H1 (cell line): ENCODE data around the gene SNX21. TPM values are rescaled to one million over a fixed set of nuclear protein-coding genes. Genes with fewer than 3 reads are reported as not detected.

Experiments
- polyA plus RNA-seq, 7 experiments: library from polyadenylated mRNA; depleted of rRNA in 3 of 7; stranded (reverse) in 5 of 7; unstranded in 2 of 7; fragments of >200 nt in 5 of 7; fragments of 200-250 nt in 2 of 7; gene quantifications; 1 replicate in 5 of 7; 2 replicates in 1 of 7; 4 replicates in 1 of 7; pipeline versions ENCODE4 v1.2.1 to v1.2.3, GENCODE V29; 2011 to 2013; ENCODE audit warnings: missing spikeins in 2 of 7, mixed read lengths in 2 of 7
- total RNA-seq: library from RNA; stranded (reverse); fragmentation: NEBNext Ultra II Directional; extraction: Animal tissue kit (Norgen Biotek cat#: 25700); gene quantifications from 2 replicates; pipeline ENCODE4 v1.2.1, GENCODE V29; 2021

SNX21 gene
- total and polyA plus RNA-seq, 2 of the 8 experiments (the other 6 are each of a cell fraction or from before 2014, with no cell fraction given), result 15.8 to 16.8 TPM

Other genes starting within 250 kb of the SNX21 start
- gene WFDC10A, start 204.1 kb upstream of the SNX21 start, total RNA-seq, result not detected in 2 replicates
- gene WFDC10A, start 204.1 kb upstream of the SNX21 start, polyA plus RNA-seq (2011; rRNA removed), result not detected in 2 replicates
- gene WFDC9, start 202.5 kb upstream of the SNX21 start, total RNA-seq, result not detected in 2 replicates
- gene WFDC9, start 202.5 kb upstream of the SNX21 start, polyA plus RNA-seq (2011; rRNA removed), result not detected in 2 replicates
- not detected in 2 replicates for gene WFDC11, start 163.6 kb upstream of the SNX21 start, total RNA-seq
- not detected in 2 replicates for gene WFDC11, start 163.6 kb upstream of the SNX21 start, polyA plus RNA-seq (2011; rRNA removed)
- gene WFDC13, start 131.8 kb upstream of the SNX21 start, total RNA-seq, result not detected in 2 replicates
- not detected in 2 replicates for gene WFDC13, start 131.8 kb upstream of the SNX21 start, polyA plus RNA-seq (2011; rRNA removed)
- gene WFDC10B, start 128.8 kb upstream of the SNX21 start, total RNA-seq, result 0.54 TPM in 1 of 2 replicates, not detected in the other
- 0.21 and 0.36 TPM in 2 replicates for gene WFDC10B, start 128.8 kb upstream of the SNX21 start, polyA plus RNA-seq (2011; rRNA removed)
- gene SPINT4, start 111.5 kb upstream of the SNX21 start, total RNA-seq, result not detected in 2 replicates
- not detected in 2 replicates for gene SPINT4, start 111.5 kb upstream of the SNX21 start, polyA plus RNA-seq (2011; rRNA removed)
- 0.50 TPM in 1 of 2 replicates, not detected in the other for gene WFDC3, start 41.9 kb upstream of the SNX21 start, total RNA-seq
- 0.11 and 0.60 TPM in 2 replicates for gene WFDC3, start 41.9 kb upstream of the SNX21 start, polyA plus RNA-seq (2011; rRNA removed)
- 38.4 and 41.9 TPM in 2 replicates for gene DNTTIP1, start 41.8 kb upstream of the SNX21 start, total RNA-seq
- 32.6 and 34.9 TPM in 2 replicates for gene DNTTIP1, start 41.8 kb upstream of the SNX21 start, polyA plus RNA-seq (2011; rRNA removed)
- 243 and 255 TPM in 2 replicates for gene UBE2C, start 21.2 kb upstream of the SNX21 start, total RNA-seq
- gene UBE2C, start 21.2 kb upstream of the SNX21 start, polyA plus RNA-seq (2011; rRNA removed), result 312 and 326 TPM in 2 replicates
- 3.6 and 5.7 TPM in 2 replicates for gene TNNC2, start 6.5 kb upstream of the SNX21 start, total RNA-seq
- gene TNNC2, start 6.5 kb upstream of the SNX21 start, polyA plus RNA-seq (2011; rRNA removed), result 7.6 and 10.4 TPM in 2 replicates
- 37.3 and 37.6 TPM in 2 replicates for gene ACOT8, start 23.6 kb downstream of the SNX21 start, total RNA-seq
- 88.8 and 127 TPM in 2 replicates for gene ACOT8, start 23.6 kb downstream of the SNX21 start, polyA plus RNA-seq (2011; rRNA removed)
- 6.8 and 6.9 TPM in 2 replicates for gene ZSWIM3, start 23.8 kb downstream of the SNX21 start, total RNA-seq
- gene ZSWIM3, start 23.8 kb downstream of the SNX21 start, polyA plus RNA-seq (2011; rRNA removed), result 5.4 and 5.5 TPM in 2 replicates
- 15.6 and 16.7 TPM in 2 replicates for gene ZSWIM1, start 47.4 kb downstream of the SNX21 start, total RNA-seq
- gene ZSWIM1, start 47.4 kb downstream of the SNX21 start, polyA plus RNA-seq (2011; rRNA removed), result 13.2 and 14.1 TPM in 2 replicates
- gene SPATA25, start 53.8 kb downstream of the SNX21 start, total RNA-seq, result 2.5 and 3.0 TPM in 2 replicates
- gene SPATA25, start 53.8 kb downstream of the SNX21 start, polyA plus RNA-seq (2011; rRNA removed), result 2.0 and 3.2 TPM in 2 replicates
- gene NEURL2, start 57.4 kb downstream of the SNX21 start, total RNA-seq, result 5.2 and 6.9 TPM in 2 replicates
- 6.9 and 10.3 TPM in 2 replicates for gene NEURL2, start 57.4 kb downstream of the SNX21 start, polyA plus RNA-seq (2011; rRNA removed)
- 49.7 and 52.5 TPM in 2 replicates for gene CTSA, start 57.5 kb downstream of the SNX21 start, total RNA-seq
- gene CTSA, start 57.5 kb downstream of the SNX21 start, polyA plus RNA-seq (2011; rRNA removed), result 74.0 and 81.4 TPM in 2 replicates
- gene PLTP, start 78.4 kb downstream of the SNX21 start, total RNA-seq, result 120 TPM in 2 replicates
- 194 and 268 TPM in 2 replicates for gene PLTP, start 78.4 kb downstream of the SNX21 start, polyA plus RNA-seq (2011; rRNA removed)
- 27.2 and 30.3 TPM in 2 replicates for gene PCIF1, start 100.9 kb downstream of the SNX21 start, total RNA-seq
- gene PCIF1, start 100.9 kb downstream of the SNX21 start, polyA plus RNA-seq (2011; rRNA removed), result 30.6 and 54.7 TPM in 2 replicates
- gene ZNF335, start 138.4 kb downstream of the SNX21 start, total RNA-seq, result 14.6 and 15.9 TPM in 2 replicates
- 12.4 and 17.1 TPM in 2 replicates for gene ZNF335, start 138.4 kb downstream of the SNX21 start, polyA plus RNA-seq (2011; rRNA removed)
- 1.7 and 2.2 TPM in 2 replicates for gene MMP9, start 175.1 kb downstream of the SNX21 start, total RNA-seq
- 1.5 and 1.6 TPM in 2 replicates for gene MMP9, start 175.1 kb downstream of the SNX21 start, polyA plus RNA-seq (2011; rRNA removed)
- 5.9 and 7.3 TPM in 2 replicates for gene SLC12A5, start 195.4 kb downstream of the SNX21 start, total RNA-seq
- 1.9 and 2.8 TPM in 2 replicates for gene SLC12A5, start 195.4 kb downstream of the SNX21 start, polyA plus RNA-seq (2011; rRNA removed)